HTERT RPE-1 (cell line): ENCODE results near the gene ALS2CL.
"Not testable (repeated sequence)": the region's sequence is repeated elsewhere in the genome, so short reads cannot be mapped to it uniquely, and the experiment has no call there.

Experiments
- in situ Hi-C: fragments of 300-500 bp; cut with MboI; formaldehyde crosslinking; loops from 4 replicates; pipeline ENCODE4 v1.14.3; 2020; ENCODE audit warnings: low sequenced_read_pairs

The ALS2CL gene

DNA sequence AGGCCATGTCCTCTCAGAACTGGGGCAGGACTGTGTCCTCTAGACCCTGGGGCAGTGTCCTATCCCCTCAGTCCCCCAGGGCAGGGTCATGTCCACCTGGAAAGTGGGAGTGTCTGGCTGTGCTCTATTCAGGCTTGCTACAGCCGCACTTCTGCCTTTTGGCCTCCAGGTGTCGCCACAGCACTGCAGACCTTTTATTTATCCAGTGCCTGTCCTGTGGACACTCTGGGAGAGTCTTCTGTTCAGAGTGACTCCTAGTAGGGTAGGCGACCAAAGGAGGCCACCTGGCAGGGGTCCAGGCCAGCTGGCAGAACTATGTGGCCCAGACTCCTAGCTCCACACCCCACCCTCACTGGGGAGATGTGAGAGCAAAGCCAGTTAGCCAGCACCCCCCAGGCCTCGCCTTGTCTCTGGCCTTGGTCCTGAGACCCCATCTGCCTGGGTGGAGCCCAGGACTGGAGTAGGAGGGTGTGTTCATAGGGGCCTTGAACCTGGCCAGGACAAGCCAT lies 11.6 kb upstream of the ALS2CL start:
- in situ Hi-C loops = no loop called here

DNA sequence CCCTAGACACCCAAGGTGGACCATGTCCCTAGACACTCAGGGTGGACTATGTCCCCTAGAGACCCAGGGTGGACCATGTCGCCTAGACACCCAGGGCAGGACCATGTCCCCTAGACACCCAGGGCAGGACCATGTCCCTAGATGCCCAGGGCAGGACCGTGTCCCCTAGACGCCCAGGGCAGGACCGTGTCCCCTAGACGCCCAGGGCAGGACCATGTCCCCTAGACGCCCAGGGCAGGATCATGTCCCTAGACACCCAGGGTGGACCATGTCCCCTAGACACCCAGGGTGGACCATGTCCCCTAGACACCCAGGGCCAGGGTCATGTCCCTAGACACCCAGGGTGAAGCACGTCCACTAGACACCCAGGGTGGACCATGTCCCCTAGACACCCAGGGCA lies 10.9 kb upstream of the ALS2CL start:
- in situ Hi-C loops = not testable (repeated sequence)

DNA sequence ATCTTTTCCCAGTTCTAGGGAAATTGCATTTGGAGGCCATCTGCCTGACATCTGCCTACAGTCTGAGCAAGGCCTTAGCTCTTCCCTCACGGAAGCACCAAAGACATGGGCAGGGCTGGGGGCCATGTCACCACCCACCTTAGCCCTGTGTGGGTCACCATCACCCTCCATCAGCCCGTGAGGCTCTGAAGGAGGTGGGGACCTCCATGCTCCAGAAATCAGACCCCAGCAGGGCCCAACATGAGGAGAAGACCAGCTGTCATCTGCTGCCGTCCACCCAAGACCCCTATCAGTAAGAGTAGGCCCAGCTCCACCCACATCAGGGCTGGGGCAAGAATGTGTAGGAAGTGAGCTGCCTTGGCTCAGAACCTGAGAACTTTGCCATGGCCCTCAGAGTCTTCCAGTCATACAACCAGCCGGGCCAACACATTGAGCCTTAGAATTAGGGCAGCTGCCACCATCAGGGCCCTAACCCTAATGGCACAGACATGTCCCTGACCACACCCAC lies 9.6 kb upstream of the ALS2CL start:
- in situ Hi-C loops = no loop called here

DNA sequence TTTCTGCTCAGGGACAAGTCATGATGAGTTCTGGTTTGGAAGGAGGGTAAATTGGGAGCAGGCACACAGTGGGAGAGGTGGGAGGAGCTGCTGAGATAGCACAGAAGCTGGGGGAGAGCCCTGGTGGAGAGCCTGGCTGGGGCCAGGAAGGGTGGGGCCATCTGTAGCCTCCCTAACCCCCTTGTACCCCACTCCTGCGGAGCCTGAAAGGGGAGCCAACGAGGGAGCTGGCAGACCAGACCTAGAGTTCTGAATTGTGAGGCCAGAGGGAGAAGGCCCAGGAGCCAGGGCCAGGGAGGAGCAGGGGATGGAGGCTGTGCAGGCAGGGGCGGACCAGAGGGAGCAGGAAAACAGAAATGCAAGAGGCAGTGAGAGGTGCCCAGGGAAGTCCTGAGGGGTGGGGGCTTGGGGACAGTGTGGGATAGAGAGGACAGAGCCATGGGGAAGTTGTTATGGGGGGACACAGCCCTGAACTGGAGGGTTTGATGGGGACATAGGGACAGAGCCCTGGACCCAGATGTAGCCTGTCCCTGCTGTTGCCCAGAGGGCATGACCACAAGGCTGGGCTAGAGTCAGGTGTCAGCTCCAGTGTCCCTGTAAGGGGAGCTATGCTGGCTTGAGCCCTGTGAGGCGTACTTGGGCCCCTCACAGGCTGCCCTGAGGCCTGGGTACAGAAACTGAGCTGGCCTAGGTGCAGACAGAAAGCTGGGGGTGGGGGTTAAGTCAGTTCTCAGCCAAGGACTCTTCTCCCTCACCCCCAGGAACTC lies 8.9 kb upstream of the ALS2CL start:
- in situ Hi-C loops = no loop called here

DNA sequence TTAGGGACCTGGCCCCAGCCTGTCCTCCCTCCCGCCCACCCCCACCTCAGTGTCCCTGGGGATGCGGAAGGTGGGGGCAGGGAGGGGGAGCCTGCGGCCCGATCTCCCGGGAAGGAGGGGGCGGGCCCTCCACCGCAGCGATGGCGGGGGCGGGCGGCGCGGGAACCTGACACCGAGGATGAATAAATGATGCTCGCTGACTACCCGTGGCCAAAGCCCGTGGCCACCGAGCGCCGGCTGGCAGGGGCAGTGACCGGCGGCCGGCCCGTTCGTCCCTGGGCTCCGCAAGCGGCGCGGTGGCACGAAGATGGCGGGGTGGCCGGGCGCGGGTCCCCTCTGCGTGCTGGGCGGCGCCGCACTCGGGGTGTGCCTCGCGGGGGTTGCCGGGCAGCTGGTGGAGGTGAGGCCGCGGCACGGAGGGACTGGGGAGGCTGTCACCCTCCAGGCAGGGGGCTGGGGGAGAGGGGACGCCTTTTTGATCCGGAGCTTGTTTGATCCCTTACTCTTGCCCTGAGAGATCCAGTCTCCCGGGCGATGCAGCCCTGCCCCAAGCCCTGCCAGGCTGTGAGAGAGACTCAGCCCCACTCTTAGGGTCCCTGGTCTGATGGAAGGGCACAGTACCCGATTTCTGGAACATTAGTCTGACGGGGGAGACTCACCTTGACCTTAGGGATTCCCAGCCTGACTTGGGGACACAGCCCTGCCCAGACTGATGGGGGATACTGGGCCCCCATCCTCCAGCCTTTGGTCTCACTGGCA lies 7.9 kb upstream of the ALS2CL start, which contains the start of gene TMIE:
TMIE (plus strand) TSS at position 212 of the 759 bp plus-strand sequence; CDS start at position 308, 96 bp downstream.
- in situ Hi-C loops = no loop called here

DNA sequence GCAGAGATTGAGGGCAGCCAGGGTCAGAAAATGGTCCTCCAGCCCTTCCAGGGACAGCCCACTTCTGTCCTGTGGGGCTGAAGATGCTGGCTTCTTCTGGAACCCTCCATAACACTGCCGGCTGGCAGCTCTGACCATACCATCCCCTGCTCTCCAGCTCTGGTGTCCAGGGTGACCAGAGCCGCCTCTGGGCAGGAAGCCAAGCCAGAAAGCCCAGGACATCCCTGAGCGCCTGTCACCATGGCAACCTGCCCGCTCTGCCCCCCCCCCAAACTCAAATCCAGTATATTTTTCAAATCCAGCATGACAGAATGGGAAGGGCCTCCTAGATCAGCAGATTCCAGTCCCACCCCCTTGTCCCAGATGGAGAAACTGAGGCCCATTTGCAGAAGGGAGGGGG lies 7.3 kb upstream of the ALS2CL start:
- in situ Hi-C loops = no loop called here

DNA sequence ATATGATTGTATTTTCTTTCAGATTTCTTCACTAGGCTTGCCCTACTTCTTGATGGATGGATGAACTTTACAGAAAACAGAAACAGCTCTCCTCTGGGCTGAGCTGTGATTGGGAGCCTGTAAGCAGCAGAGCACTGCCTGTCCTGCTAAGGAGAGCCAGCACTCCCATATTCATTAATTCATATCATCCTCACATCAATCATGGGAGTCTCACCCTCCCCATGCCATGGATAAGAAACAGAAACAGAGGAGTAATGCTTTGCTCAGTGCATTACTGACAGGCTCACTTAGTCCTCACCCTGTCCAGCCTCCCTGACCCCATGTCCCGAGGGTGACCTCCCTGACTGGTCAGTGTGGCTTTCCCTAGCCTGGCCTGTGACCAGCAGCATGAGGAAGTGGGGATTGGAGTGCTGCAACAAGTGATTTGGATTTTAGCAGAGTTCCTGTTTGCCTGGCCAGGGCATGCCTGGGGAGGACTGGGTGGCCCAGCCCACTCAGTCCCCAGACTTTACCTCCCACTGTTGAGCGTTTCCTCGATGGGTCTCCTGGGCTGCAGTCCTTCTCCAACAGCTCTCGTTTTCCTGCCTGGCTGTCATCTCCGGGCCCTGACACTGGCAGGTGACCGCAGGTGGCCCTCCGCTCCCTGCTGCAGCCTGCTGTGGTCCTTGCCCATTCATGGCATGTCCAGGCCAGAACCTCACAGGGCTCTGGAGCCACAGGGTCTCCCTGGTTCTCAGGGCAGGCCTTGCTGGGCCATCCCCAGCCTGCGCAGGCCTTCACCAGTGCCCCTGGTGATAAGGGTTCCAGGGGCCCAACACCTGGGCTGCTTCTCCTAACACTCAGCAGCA lies 6.4 kb upstream of the ALS2CL start:
- in situ Hi-C loops = no loop called here

DNA sequence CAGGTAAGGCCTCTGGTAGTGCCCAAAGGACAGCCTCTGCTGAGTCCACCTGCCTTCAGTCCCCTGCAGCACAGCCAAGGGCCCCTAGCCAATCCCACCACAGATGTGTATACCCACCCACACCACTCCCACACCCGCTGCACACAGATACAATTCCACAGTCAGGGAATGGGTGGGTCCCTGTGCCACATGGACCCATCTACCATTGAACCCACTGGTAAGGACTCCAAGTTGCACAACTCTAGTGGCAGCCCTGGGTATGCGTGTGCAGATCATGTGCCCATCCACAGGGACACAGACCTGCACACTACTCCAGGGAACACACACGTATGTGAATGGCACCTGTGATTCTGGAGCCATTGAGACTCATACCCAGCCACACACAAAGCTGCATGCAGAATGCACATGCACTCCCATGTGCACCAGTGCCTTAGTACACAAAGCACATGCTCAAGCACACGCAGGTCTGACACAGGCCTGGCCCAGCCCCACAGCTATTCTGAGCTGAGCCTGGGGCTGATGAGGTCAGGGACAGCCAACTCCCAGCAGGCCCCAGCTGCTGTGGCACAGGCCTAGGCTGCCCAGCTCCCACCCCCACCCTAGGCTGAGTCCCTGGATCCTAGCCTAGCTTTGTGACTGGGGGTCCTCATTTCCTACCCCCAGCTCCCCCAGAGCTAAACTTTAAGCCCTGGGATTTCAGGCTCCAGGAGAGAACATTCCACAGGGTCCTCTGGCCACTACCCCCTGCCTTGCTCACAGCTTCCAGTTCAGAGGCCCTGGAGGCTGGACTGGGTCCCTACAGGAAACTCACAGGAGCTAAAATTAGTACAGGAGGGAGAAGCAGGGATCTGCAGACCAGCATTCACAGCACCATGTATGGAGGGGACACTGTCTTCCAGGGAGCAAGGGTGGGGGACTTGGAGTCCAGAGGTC lies 2.7 kb upstream of the ALS2CL start:
- in situ Hi-C loops = no loop called here

DNA sequence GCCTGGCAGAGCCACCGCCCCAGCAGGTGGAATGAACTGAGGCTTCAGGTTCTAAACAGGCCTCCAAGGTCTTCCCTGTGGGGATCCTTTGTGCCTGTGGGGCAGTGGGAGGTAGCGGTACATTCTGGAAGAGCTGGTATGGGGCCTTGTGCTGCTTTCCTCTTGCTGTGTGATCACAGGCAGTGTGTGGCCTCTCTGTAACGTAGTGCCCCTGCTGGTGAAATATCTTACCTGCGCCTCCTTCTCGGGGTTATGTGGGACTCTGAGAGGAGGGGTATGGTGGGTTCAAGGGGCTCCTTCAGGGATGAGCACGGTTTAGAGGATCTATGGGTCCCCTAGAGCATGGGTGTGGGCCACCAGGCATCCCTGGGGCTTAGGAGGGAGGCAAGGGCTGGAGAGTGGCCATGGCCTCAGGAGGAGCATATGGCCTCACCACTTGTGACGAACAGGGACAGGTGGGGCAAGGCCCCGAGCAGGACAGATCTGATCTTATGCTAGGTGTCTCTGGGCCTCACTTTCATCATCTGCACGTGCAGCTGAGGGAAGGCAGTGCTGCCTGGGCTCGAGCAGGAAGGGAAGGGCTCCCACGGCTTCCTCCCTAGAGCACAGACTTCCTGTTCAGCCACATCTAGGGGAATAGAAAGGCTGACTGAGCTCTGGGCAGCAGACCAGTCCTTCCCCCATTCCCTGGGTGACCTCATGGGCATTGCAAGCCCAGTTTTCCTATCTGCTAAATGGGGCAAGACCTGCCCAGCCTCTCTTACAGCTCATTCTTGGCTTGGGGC lies 1.9 kb upstream of the ALS2CL start:
- in situ Hi-C loops = no loop called here

DNA sequence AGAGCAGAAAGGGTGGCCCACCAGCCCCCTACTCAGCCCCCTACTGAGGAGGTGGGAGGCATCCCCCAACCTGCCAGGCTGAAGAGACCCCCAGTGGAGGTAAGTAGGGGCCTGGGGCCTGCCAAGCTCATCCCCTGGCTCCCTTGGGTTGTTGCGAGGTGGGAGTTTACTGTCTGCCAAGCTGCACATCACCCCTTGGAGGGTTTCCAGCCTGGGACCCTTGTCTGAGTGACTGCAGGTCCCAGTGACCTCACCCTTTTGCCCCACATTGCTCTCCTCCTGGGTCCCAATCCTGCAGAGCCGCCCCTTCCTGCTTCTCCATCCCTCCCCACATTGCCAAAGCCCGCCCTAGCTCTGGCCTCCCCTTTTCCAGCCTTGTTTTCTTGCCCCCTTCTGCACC lies 1.0 kb upstream of the ALS2CL start:
- in situ Hi-C loops = no loop called here

DNA sequence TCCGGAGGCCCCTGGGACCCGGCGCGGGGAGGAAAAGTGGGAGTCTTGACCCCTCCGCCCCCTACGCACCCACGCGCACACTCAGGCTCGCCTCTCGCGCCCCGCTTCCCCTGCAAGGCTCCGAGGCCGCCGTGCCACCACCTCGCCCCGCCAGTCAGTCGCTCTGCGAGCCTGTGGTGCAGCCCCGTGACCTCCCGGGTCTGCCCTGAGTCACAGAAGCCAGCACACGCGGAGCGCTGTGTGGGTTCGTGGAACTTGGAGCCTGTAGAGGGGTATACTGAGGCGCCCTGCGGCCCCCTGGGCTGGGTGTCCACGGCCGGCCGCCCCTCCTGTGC lies 380 bp upstream of the ALS2CL start:
- in situ Hi-C loops = no loop called here

DNA sequence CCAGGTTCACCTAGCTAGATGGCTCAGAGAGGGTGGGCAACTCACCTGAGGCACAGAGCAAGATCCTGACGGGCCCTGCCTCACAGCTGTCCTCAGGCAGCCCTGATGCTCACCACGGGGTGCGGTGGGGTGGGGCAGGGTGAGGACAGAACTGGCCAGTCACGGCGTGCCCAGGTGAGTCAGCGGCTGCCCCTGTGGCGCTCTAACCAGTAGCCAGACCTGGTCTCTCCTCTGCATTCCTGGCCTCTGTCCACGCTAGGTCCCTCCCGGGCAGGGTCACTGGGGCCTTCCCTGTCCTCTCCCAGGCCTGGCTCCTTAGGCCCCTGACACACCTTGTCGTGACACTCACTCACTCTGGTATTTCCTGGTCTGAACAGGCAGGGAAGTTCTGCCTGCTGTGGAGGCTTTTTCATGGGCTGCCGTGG lies 901 bp downstream of the ALS2CL start:
- in situ Hi-C loops = no loop called here

DNA sequence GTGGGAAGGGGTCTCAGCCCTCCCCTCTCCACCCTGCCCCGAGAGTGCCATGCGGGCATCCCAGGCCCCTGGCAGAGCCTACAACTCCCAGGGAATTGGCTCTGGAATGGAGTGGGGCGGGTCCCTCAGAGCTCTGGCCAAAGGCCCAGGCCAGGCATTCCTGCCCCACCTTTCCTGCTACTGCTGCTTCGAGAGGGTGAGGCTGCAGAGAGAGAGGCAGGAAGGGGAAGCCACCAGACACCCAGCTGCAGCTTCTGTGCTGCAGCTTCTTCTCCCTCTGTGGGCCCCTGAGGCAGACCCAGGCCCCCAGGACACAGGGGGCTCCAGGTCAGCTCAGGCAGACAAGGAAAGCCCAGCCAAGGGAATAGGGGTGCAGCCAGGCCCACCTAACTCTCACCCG lies 2.7 kb downstream of the ALS2CL start:
- in situ Hi-C loops = no loop called here

DNA sequence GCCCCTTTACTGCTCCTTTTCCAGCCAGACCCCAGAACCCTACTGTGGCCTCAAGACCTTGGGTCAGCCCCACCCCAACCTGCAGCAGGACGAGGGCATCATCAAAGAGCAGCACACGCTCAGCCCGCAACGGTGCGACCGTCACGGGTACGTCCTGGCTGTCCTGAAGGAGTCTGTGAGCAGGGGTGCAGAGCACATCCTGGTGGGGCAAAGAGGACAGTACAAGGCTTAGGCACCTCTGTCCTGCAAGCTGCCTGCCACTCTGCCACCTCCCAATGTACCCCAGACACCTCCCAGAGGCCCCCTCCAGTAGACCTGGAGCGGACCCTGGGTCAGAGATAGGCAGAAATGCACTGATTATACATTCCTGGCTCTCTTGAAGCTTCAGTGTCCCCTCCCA lies 8.0 kb downstream of the ALS2CL start:
- in situ Hi-C loops = no loop called here

DNA sequence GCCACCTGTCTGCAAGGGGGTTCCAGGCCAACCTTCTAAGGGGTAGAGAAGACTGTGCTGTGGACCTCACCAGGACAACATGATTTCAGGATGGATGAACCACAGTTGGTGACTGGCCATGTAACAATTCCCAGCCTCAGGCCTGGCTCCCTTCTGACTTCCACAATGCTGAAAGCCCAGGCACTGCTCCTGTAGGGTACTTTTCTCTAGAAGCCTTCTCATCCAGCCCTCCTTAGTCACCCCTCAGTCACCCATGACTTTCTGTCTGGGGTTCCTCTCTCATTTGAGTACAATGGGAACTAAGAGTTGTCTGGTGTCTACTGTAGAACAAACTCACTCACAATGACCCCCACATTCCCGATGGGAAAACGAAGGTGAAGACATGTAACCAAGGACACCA lies 8.6 kb downstream of the ALS2CL start:
- in situ Hi-C loops = no loop called here

DNA sequence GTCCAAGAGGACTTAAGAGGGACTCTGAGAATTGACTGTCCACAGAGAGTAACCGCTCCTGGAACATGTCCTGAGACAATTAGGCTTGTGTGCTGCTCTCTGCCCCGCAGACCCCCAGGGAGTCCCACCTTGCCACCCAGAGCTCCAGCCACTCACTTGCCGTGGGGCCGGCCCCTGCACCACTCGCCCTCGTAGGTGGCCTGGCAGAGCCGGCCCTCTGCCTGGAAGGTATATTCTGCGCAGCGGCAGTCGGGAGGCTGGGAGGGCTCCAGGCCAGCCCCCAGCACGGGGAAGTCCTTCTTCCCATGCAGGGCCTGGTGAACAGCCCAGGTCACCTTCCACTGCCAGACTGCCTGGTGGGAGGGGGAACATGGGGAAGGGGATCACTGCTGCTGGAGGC lies 10.5 kb downstream of the ALS2CL start:
- in situ Hi-C loops = no loop called here

DNA sequence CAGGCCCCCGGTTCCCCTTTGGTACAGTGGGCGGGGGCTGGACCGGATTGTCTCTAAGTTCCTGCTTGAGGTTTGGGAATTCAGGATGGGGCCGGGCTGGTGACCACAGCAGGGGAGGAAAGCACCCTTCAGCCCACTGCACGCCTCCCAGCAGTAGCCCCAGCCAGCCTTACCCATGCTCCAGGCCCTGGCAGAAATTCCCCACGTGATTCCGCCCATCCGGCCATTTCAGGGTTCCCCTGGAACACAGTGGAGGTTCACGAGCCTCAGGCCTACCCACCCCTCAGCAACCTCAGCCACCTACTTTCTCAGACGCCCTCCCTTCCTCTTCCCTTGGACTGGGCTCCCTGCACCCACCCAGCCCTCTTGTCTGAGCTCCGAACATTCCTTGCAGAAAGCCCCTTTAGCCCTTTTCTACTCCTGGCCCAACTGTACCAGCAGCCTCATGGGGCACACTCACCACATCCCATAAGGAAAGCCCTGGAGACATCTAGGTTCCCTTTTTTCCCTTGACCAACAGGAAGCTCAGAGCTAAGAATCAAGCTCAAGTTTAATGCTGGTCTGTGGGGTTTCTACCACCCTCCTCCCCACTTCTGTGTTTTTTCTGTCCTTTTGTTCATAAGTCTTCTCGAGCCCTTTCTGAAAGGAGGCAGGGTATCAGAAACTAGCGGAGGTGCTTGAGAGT lies 11.5 kb downstream of the ALS2CL start:
- in situ Hi-C loops = no loop called here

DNA sequence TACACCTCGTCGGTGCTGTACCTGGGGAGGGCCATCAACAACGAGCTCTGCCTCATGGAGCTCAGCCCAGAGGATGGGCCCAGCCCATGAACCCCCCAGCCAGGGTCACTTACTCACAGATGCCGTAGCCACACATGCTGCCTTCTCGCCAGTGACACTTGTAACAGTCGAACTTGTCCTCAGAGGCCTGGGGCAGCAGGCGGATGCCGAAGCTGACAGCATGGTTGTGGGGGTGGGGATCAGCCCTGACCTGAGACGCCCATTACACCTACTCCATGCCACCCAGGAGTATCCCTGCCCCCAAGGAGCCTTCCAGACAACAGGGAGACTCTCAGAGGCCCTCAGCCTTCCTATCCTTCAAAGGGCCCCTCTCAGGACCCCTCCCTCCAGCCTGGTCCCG lies 12.1 kb downstream of the ALS2CL start:
- in situ Hi-C loops = no loop called here
